Aorta (tissue), 5 donors: Measurements from ENCODE around the gene SLC22A24. TPM values are rescaled to one million over a fixed set of nuclear protein-coding genes. Genes with fewer than 3 reads are reported as not detected.
"Not testable (repeated sequence)": the region's sequence is repeated elsewhere in the genome, so short reads cannot be mapped to it uniquely, and the experiment has no call there.

Experiments used
- ATAC-seq: fragments of 200-7000 bp; cut with Tn5 transposase; one replicate; pipeline ENCODE4 v1.9.1; 2022; ENCODE audit warnings: moderate library complexity; ENCODE audit not compliant: low FRiP score
- DNase-seq, 2 donors: peaks; one replicate each; pipeline ENCODE4 v3.0.0-alpha.2; 2020
- H3K27ac ChIP-seq, 2 donors: one replicate each; pipeline ENCODE4 v1.5.1; 2013; ENCODE audit warnings: low read length in 2 of 2, mild to moderate bottlenecking in 2 of 2, moderate library complexity in 2 of 2, control low read depth in 1 of 2, inconsistent platforms in 1 of 2, low read depth in 1 of 2
- H3K27me3 ChIP-seq, 2 donors: one replicate each; pipeline ENCODE4 v1.6.1; 2013; ENCODE audit warnings: control low read depth in 1 of 2, low read length in 1 of 2, mild to moderate bottlenecking in 1 of 2, moderate library complexity in 1 of 2; ENCODE audit not compliant: insufficient read depth in 2 of 2, control insufficient read depth in 1 of 2
- H3K36me3 ChIP-seq, 2 donors: one replicate each; pipeline ENCODE4 v1.6.1; 2013; ENCODE audit warnings: control low read depth in 1 of 2, low read length in 1 of 2, mild to moderate bottlenecking in 1 of 2; ENCODE audit not compliant: insufficient read depth in 2 of 2, control insufficient read depth in 1 of 2
- H3K4me1 ChIP-seq, 2 donors: one replicate each; pipeline ENCODE4 v1.6.1; 2013; ENCODE audit warnings: low read length in 2 of 2, control low read depth in 1 of 2, mild to moderate bottlenecking in 1 of 2, moderate library complexity in 1 of 2; ENCODE audit not compliant: insufficient read depth in 2 of 2, control insufficient read depth in 1 of 2
- H3K4me3 ChIP-seq, 2 donors: one replicate each; pipeline ENCODE4 v1.5.1; 2013; ENCODE audit warnings: low read length in 2 of 2, control low read depth in 1 of 2, mild to moderate bottlenecking in 1 of 2
- H3K9me3 ChIP-seq: one replicate; pipeline ENCODE4 v1.6.1; 2013; ENCODE audit warnings: mild to moderate bottlenecking, low read length; ENCODE audit not compliant: control insufficient read depth
- WGBS, 2 donors: extraction: QIAGEN DNeasy Blood & Tissue Kit; methylation state at CpG; one replicate each; pipeline ENCODE4 v1.1.7; 2013; 5-methylcytosine and 5-hydroxymethylcytosine counted together
- intact Hi-C, 2 donors: fragments of 100-400 bp; cut with DNase I; formaldehyde crosslinking; loops; one replicate each; pipeline versions ENCODE4 v1.14.2 to v1.15.0; 2022
- polyA plus RNA-seq, 2 donors: library from polyadenylated mRNA; stranded (reverse); fragments of 200-250 nt; gene quantifications; one replicate each; pipeline ENCODE4 v1.2.3, GENCODE V29; 2013
- total RNA-seq, 2 donors: library from RNA; stranded (reverse); fragmentation: NEBNext Ultra II Directional; extraction: Animal tissue kit (Norgen Biotek cat#: 25700); gene quantifications; one replicate each; pipeline ENCODE4 v1.2.1, GENCODE V29; 2021
- donor health status: healthy with polysubstance abuse.
- donor health status: Bipolar disorder and iron deficiency.
- donor health status: DM: no; HTN: no; CAD: no.
- donor health status: DM: no; HTN: no; CAD: no.
- donor health status: DM: yes; HTN: yes; CAD: no.

The SLC22A24 gene
- total and polyA plus RNA-seq, 4 donors = not detected

GRCh38 chr11:63132985-63133775 lies 10.8 kb downstream of the SLC22A24 start:
- H3K9me3 ChIP-seq = peaks cover 2% of the 10 kb centered on the region
- H3K27ac ChIP-seq = no peak overlapping the region
- no peak for DNase-seq
- no peak overlapping the region for H3K4me3 ChIP-seq
- H3K36me3 ChIP-seq = no peaks in the 10 kb centered on the region
- no peak for ATAC-seq
- WGBS, 2 donors = 67 to 73% methylated on average over 7 of the region's 7 CpGs
- intact Hi-C loops = no loop called here
- no peaks in the 10 kb centered on the region for H3K27me3 ChIP-seq
- no peaks in the 10 kb centered on the region for H3K4me1 ChIP-seq

GRCh38 chr11:63099555-63099954 lies 44.5 kb downstream of the SLC22A24 start:
- no peaks in the 10 kb centered on the region for H3K36me3 ChIP-seq
- no peak overlapping the region for H3K27ac ChIP-seq
- no peaks in the 10 kb centered on the region for H3K4me1 ChIP-seq
- intact Hi-C loops = no loop called here
- H3K9me3 ChIP-seq = peaks cover 3% of the 10 kb centered on the region
- DNase-seq (no peak), ATAC-seq (no peak)
- 70 to 89% methylated on average over 3 of the region's 3 CpGs for WGBS, 2 donors
- H3K4me3 ChIP-seq = no peak overlapping the region
- no peaks in the 10 kb centered on the region for H3K27me3 ChIP-seq

- H3K4me1 ChIP-seq = no peaks in the 10 kb centered on the region
- DNase-seq (no peak), ATAC-seq (no peak)
- no peaks in the 10 kb centered on the region for H3K9me3 ChIP-seq
- WGBS, 2 donors = 63 to 64% methylated on average over 2 of the region's 2 CpGs
- no peaks in the 10 kb centered on the region for H3K27me3 ChIP-seq
- intact Hi-C loops = no loop called here
- H3K27ac ChIP-seq = no peak overlapping the region
- H3K4me3 ChIP-seq = no peak overlapping the region
- H3K36me3 ChIP-seq = no peaks in the 10 kb centered on the region
Measured at GRCh38 chr11:63080682-63081081, 63.3 kb downstream of the SLC22A24 start.

- H3K27me3 ChIP-seq, ATAC-seq, intact Hi-C loops, H3K4me3 ChIP-seq, H3K27ac ChIP-seq, DNase-seq, H3K4me1 ChIP-seq, H3K9me3 ChIP-seq, H3K36me3 ChIP-seq: not testable (repeated sequence)
- 51 to 60% methylated on average over 1 of the region's 1 CpG for WGBS, 2 donors
Measured at GRCh38 chr11:63046203-63046602, 97.8 kb downstream of the SLC22A24 start.

- intact Hi-C loops = no loop called here
- WGBS, 2 donors = 81 to 86% methylated on average over 3 of the region's 3 CpGs
- Histone ChIP-seq H3K4me3 (no peak overlapping the region), H3K36me3 (no peaks in the 10 kb centered on the region), H3K27ac (no peak overlapping the region), H3K4me1 (no peaks in the 10 kb centered on the region), H3K9me3 (no peaks in the 10 kb centered on the region), H3K27me3 (no peaks in the 10 kb centered on the region)
- DNase-seq = no peak
- ATAC-seq = no peak
Measured at GRCh38 chr11:63042596-63042995, 101.4 kb downstream of the SLC22A24 start.

GRCh38 chr11:63032457-63032856 lies 111.6 kb downstream of the SLC22A24 start:
- ATAC-seq (no peak), DNase-seq (no peak)
- 92 to 96% methylated on average over 4 of the region's 4 CpGs for WGBS, 2 donors
- H3K27me3 ChIP-seq = no peaks in the 10 kb centered on the region
- no peaks in the 10 kb centered on the region for H3K4me1 ChIP-seq
- H3K36me3 ChIP-seq = no peaks in the 10 kb centered on the region
- no peak overlapping the region for H3K27ac ChIP-seq
- no peak overlapping the region for H3K4me3 ChIP-seq
- intact Hi-C loops = no loop called here
- H3K9me3 ChIP-seq = peaks cover 4% of the 10 kb centered on the region

Other genes with a start within 250 kb of the SLC22A24 start
- not detected for gene CHRM1, start 222.9 kb downstream of the SLC22A24 start, total RNA-seq
- not detected for gene CHRM1, start 222.9 kb downstream of the SLC22A24 start, polyA plus RNA-seq
- gene SLC22A6, start 159.3 kb downstream of the SLC22A24 start, total RNA-seq = not detected
- under 1 TPM in 1 of 2 donors, not detected in 1; 0.25 TPM for gene SLC22A6, start 159.3 kb downstream of the SLC22A24 start, polyA plus RNA-seq
- not detected for gene SLC22A8, start 128.4 kb downstream of the SLC22A24 start, total RNA-seq
- gene SLC22A8, start 128.4 kb downstream of the SLC22A24 start, polyA plus RNA-seq = not detected
- not detected for gene SLC22A25, start 99.4 kb upstream of the SLC22A24 start, total RNA-seq
- gene SLC22A25, start 99.4 kb upstream of the SLC22A24 start, polyA plus RNA-seq = not detected
- gene SLC22A9, start 225.6 kb upstream of the SLC22A24 start, total RNA-seq = not detected
- not detected for gene SLC22A9, start 225.6 kb upstream of the SLC22A24 start, polyA plus RNA-seq